HG03354 (cell line): ENCODE measurements around the gene ZNF77.
"Not testable (repeated sequence)": the region's sequence is repeated elsewhere in the genome, so short reads cannot be mapped to it uniquely, and the experiment has no call there.

Experiments used
- ATAC-seq: cut with Tn5 transposase; IDR thresholded peaks from one replicate; pipeline ENCODE4 v1.9.1; 2021; ENCODE audit warnings: mild to moderate bottlenecking; ENCODE audit not compliant: unreplicated experiment, poor library complexity, severe bottlenecking

Gene ZNF77

DNA sequence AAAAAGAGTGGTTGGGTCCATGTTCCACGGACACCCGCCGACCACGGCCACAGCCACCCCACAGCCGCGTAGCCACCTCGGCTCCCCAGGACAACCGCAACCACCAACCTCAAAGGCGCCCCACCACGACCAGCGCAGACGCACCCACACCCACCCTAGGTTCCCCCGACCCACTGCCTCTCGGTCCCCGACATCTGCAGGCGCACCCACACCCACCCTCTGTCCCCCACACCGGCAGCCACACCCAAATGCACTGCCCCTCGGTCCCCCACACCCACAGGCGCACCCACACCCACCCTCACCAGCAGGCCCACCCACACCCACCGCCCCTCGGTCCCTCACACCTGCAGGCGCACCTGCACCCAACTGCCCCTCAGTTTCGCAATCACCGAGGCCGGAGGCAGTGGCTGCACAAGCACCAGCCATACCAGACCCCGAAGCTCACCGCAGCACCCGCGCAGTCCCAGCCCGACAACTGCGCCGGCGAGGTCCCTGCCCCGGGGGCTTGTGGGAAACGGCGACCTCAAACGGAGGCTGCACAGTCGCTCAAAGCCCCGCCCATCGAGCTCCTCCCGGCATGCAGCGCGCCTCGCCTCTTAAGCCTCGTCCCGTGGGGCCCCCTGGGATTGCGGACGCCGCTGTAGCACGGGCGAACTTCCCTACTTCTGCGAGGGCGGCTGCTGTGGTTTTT is 18.3 kb downstream of the ZNF77 start:
- ATAC-seq = no peak

DNA sequence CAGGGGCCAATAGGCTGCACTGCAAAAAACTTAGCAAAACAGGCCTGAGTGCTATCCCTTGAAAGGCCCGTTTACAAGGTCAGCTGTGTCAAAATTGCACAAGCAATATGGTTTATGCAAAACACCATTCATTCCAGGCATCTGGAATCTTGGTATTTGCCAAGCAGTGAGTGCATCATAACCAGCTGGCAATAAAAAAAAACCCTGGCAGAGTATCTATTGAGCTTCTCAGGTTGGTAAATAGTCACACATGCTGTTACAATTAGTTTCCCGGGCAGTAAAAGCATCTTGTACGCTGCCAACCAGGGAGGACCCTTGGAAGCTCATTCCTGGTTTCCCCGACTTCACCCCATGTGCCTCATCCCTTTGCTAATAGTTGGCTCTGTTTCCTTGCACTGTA is 21.3 kb downstream of the ZNF77 start:
- ATAC-seq = no peak

DNA sequence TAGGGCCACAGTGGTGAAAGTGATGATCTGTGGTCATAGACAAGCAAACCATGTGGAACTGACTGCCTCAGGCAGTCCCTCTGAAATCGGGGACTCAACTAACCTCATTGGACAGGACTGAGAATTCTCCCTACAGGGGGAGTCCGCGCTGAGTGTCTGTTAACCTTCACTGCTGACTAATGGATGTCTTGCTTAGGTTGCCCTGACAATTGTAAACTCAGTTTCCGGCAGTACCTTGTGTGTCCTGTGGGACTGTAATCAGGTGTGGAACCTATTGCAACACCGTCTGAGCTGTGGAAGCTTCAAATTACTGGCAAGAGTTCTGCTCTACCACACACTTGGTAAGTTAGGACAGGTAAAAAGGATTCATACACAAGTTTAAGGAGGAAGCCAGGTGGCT is 21.8 kb downstream of the ZNF77 start:
- ATAC-seq = no peak

DNA sequence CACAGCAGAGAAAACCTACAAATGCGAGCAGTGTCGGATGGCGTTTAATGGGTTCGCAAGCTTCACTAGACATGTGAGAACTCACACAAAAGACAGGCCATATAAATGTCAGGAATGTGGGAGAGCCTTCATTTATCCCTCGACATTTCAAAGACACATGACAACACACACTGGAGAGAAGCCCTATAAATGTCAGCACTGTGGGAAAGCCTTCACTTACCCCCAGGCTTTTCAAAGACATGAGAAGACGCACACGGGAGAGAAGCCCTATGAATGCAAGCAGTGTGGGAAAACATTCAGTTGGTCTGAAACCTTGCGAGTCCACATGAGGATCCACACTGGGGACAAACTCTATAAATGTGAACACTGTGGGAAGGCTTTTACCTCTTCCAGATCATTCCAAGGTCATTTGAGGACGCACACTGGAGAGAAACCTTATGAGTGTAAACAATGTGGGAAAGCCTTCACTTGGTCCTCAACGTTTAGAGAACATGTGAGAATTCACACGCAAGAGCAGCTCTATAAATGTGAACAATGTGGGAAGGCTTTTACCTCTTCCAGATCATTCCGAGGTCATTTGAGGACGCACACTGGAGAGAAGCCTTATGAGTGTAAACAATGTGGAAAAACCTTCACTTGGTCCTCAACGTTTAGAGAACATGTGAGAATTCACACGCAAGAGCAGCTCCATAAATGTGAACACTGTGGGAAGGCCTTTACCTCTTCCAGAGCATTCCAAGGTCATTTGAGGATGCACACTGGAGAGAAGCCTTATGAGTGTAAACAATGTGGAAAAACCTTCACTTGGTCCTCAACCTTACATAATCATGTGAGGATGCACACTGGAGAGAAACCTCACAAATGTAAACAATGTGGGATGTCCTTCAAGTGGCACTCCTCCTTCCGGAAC is 27.2 kb downstream of the ZNF77 start:
- ATAC-seq = no peak

- no peak for ATAC-seq
These were observed 32.5 kb downstream of the ZNF77 start for GRCh38 chr19:2912306-2912705.

DNA sequence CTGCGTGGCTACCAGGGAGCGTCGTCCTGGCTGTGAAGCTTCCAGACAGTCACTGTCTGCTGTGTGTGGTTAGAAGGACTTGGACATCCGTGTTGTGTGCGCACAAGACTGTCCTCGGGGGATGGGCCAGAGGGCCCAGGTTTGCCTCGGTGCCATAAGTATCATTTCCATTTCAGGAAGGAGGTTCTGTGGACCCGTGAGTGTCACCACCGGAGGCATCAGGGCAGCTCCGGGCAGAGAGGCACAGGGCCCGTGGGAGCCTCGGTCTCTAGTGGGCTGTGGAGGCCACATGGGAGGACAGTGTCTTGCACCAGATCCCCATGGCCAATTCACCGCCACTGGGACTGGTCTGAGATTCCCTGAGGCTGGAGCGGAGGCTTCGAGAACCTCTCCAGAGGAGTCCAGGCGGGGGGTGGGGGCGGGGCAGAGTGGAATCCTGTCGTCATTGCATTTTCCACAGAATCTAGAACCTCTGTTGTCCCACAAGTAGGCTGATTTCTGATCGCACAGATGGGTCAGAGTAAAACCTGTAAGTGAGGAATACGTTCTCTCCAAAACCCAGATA is 38.1 kb downstream of the ZNF77 start:
- ATAC-seq = no peak

DNA sequence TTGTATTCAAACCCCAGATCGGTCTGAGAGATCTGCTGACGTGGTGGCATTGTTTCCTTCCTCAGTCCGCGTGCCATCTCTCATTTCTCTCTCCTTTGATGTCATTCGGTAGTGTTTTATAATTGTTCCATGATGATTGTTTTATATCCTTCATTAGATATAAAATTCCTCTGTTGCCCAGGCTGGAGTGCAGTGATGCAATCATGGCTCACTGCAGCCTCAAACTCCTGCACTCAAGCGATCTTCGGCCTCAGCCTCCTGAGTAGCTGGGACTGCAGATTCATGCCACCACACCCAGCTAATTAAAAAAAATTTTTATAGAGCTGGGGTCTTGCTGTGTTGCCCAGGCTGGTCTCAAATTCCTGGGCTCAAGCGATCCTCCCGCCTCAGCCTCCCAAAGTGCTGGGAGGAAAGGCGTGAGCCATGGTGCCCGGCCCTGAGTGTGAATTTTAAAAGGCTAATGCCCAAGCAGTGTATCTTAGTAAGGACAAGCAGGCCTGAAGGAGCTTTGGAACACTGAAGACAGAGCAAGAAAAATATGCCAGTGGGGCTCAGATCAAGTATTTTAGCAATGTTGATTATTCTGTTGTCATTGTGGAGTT is 38.8 kb downstream of the ZNF77 start:
- ATAC-seq = no peak

DNA sequence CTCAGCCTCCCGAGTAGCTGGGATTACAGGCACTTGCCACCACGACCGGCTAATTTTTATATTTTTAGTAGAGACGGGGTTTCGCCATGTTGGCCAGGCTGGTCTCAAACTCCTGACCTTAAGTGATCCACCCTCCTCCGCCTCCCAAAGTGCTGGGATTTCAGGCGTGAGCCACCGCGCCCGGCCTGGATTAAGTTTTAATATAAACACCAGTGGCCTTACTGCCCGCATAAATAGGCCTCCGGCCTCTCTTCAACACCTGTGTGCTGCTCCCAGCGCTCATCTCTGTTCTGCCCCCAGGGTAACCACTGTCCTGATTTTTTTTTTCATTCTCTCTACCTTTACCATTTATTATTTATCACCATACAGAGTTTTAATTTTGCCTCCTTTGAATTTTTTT is 41.4 kb downstream of the ZNF77 start:
- ATAC-seq = not testable (repeated sequence)

DNA sequence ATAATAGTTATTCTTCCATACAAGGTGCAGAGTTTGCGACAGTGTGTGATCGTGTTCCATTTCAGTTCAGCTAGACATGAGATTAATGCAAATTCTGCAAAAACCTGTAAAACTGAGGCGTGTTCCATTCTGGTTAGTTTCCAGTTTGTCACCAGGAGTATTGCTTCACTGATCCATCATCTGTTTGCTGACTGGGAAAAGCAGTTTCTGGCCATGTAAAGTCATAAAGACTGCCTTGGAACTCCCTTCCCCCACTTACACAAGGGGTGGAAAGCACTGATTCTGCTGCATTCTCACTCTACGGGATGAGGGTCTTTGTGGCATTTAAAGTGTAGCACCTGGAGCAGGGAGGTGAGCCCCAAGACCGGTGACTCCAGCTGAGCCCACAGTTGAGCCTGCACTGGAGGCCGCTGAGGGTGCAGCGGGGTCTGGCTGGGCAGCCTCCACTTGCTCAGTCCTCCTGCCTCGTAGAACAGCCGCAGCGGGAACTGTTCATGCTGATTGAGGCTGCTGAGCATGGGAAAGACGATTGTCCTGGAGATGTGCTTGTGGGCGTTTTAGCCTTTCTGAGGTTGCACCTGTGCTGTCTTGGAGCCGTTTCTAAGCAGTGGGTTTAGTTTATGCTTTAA is 42.1 kb downstream of the ZNF77 start:
- no peak for ATAC-seq

DNA sequence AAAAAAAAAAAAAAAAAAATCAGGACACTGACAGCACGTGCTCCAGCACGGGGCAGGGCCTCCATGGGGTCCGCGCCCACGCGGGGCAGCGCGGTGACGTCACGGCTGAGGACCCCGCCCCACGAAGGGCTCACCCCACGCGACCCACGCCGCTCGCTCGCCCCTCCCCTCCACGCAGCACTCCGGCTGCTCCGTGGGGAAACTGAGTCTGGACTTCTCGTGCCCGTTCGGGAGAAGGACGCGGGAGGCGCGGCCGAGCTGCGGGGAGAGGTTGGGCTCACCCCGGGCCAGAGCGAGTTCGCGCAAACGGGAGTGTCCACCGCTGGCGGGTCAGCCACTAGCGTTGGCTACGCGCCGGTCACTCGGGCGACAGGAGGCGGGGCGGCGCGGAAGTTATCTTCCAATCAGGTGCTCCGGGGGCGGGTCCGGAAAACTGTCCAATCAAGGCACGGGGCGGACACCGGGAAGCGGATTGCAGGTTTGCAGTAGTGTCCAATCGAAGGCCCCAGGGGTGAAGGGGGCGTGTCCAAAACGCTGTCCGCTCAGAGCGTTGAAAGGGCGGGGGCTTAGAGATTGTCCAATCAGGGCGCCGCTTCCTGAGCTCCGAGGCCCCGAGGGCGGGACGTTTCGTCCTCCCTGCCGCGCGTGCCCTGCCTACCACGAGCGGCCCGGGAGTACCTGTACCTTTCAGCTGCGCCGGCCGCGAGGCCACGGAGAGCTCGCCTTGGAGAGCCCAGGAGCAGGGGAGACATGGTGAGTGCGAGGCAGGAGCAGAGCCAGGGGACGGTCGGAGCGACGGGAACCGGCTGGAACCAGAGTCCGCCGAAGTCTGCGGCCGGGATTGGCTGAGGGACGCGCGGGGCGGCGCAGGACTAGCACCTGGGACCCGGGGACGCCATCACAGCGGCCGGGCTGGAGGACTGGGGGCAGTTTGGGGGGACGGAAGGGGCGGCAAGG is 44.2 kb downstream of the ZNF77 start, which contains the start of gene ZNF57:
Gene ZNF57, plus strand, starts transcription at position 633 of the 957 bp plus-strand sequence. Its CDS starts 118 bp downstream, at position 751.
- peak; percentile 93 for ATAC-seq

DNA sequence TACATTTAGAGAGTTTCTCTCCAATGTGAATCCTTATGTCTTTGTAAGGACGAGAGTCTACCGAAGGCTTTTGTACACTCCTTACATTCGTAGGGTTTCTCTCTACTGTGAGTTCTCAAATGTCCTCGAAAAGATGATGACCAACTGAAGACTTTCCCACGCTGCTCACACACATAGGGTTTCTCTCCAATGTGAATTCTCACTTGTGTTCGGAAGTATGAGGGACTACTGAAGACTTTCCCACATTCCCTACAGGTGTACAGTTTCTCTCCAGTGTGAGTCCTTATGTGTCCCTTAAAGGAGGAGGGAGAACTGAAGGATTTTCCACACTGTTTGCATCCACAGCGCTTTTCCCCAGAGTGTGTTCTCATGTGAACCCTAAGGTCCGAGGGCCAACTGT is 48.1 kb downstream of the ZNF77 start:
- ATAC-seq = no peak

GRCh38 chr19:2890531-2890930 is 54.2 kb downstream of the ZNF77 start:
- ATAC-seq = not testable (repeated sequence)

GRCh38 chr19:2888731-2889224 is 56.0 kb downstream of the ZNF77 start:
- ATAC-seq = no peak

GRCh38 chr19:2887391-2887914 is 57.3 kb downstream of the ZNF77 start:
- no peak for ATAC-seq

GRCh38 chr19:2885736-2886135 is 59.0 kb downstream of the ZNF77 start:
- ATAC-seq = no peak

GRCh38 chr19:2883686-2884439 is 60.9 kb downstream of the ZNF77 start:
- ATAC-seq = no peak
